Neural progenitor cell (in vitro differentiated cells): ENCODE measurements around the gene TBC1D19. TPM values are rescaled to one million over a fixed set of nuclear protein-coding genes. Genes with fewer than 3 reads are reported as not detected.
A peak's percentile ranks its signal among the peaks of the same experiment; 100 is the strongest.

Experiments used
- DNase-seq: peaks from one replicate; pipeline ENCODE4 v3.0.0-alpha.2; 2016; ENCODE audit warnings: low spot score
- H2AFZ ChIP-seq: fragments of 200-600 bp; sonication (generic); replicated peaks from 2 replicates; pipeline ENCODE4 v1.6.1; 2016; ENCODE audit warnings: antibody characterized with exemption
- H3F3A ChIP-seq: fragments of 200-600 bp; sonication (generic); 2 replicates; pipeline ENCODE4 v1.6.1; 2016; ENCODE audit warnings: antibody characterized with exemption, low read depth
- H3K27ac ChIP-seq: fragments of 200-600 bp; sonication (generic); 2 replicates; pipeline ENCODE4 v1.5.1; 2016; ENCODE audit warnings: mild to moderate bottlenecking
- H3K27me3 ChIP-seq: fragments of 200-600 bp; sonication (generic); 2 replicates; pipeline ENCODE4 v1.6.1; 2016; ENCODE audit warnings: mild to moderate bottlenecking, moderate library complexity
- H3K36me3 ChIP-seq: fragments of 200-600 bp; sonication (generic); 2 replicates; pipeline ENCODE4 v1.5.1; 2016
- H3K4me1 ChIP-seq: fragments of 200-600 bp; sonication (generic); 2 replicates; pipeline ENCODE4 v1.6.1; 2016; ENCODE audit warnings: mixed run types
- H3K4me2 ChIP-seq: fragments of 200-600 bp; sonication (generic); 2 replicates; pipeline ENCODE4 v1.6.1; 2016
- H3K4me3 ChIP-seq: fragments of 200-600 bp; sonication (generic); 2 replicates; pipeline ENCODE4 v1.5.1; 2016
- H3K79me2 ChIP-seq: fragments of 200-600 bp; sonication (generic); 2 replicates; pipeline ENCODE4 v1.6.1; 2016; ENCODE audit warnings: low read depth
- H3K9ac ChIP-seq: fragments of 200-600 bp; sonication (generic); 2 replicates; pipeline ENCODE4 v1.6.1; 2016
- H3K9me3 ChIP-seq: fragments of 200-600 bp; sonication (generic); 2 replicates; pipeline ENCODE4 v1.5.1; 2016; ENCODE audit warnings: low read depth
- H4K20me1 ChIP-seq: fragments of 200-600 bp; sonication (generic); 2 replicates; pipeline ENCODE4 v1.6.1; 2016; ENCODE audit warnings: low read depth
- H3K27ac Mint-ChIP-seq: 3 replicates; pipeline ENCODE4 v1.8.0; 2021; ENCODE audit warnings: mixed read lengths
- H3K27me3 Mint-ChIP-seq: 2 replicates; pipeline ENCODE4 v1.8.0; 2022; ENCODE audit warnings: low read depth, mild to moderate bottlenecking, inconsistent platforms, moderate library complexity, mixed read lengths; ENCODE audit not compliant: insufficient read depth
- H3K36me3 Mint-ChIP-seq: 3 replicates; pipeline ENCODE4 v1.8.0; 2021; ENCODE audit warnings: mixed read lengths
- H3K4me1 Mint-ChIP-seq: 3 replicates; pipeline ENCODE4 v1.8.0; 2021; ENCODE audit warnings: mixed read lengths
- H3K4me3 Mint-ChIP-seq: 3 replicates; pipeline ENCODE4 v1.8.0; 2021; ENCODE audit warnings: mild to moderate bottlenecking, moderate library complexity, mixed read lengths
- H3K9me3 Mint-ChIP-seq: 3 replicates; pipeline ENCODE4 v1.8.0; 2020; ENCODE audit warnings: mixed read lengths
- EZH2 ChIP-seq: fragments of 200-600 bp; sonication (generic); IDR thresholded peaks from 2 replicates; pipeline ENCODE4 v1.6.1; 2017; ENCODE audit warnings: antibody characterized with exemption, mild to moderate bottlenecking, moderate library complexity
- EZH2phosphoT487 ChIP-seq: fragments of 200-600 bp; sonication (generic); IDR thresholded peaks from 2 replicates; pipeline ENCODE4 v1.6.1; 2017; ENCODE audit warnings: antibody characterized with exemption
- total RNA-seq: library from RNA; depleted of rRNA; stranded (reverse); fragments of >200 nt; gene quantifications from 2 replicates; pipeline ENCODE4 v1.2.3, GENCODE V29; 2015; ENCODE audit warnings: low replicate concordance
- TF ChIP-seq, protein P1 (sequence below): fragments of 200-600 bp; sonication (generic); IDR thresholded peaks from 2 replicates; pipeline ENCODE4 v1.5.1; 2017; ENCODE audit warnings: antibody characterized with exemption, mild to moderate bottlenecking

TBC1D19 gene
- total RNA-seq, 1 donor from 2014 or later = 30.7 TPM

DNA sequence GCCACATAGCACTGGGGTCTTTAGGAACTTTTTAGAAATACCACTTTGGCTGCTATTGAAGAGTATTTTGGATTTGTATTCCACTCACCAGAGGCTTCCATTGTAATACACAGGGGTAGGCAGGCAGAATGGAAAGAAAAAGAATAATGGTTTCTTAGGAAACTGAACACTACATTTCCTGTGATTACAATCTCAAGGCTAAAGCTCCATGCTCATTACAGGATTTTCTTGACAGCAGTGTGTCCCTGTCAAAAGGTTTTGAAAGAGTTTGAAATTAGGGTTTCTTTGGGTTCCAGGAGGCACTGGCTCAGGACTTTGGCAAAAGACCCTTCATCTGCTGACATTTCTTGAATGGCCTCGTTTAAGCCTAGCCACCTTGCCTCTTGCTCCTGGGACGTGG, 201.9 kb downstream of the TBC1D19 start:
- H3K4me3 ChIP-seq = no peak overlapping the region
- no peaks in the 10 kb centered on the region for H4K20me1 ChIP-seq
- H3K4me1 ChIP-seq = peaks cover 11% of the 10 kb centered on the region
- no peaks in the 10 kb centered on the region for H3K79me2 ChIP-seq
- DNase-seq = no peak
- H2AFZ ChIP-seq = no peak overlapping the region
- peaks cover 37% of the 10 kb centered on the region for H3K4me1 Mint-ChIP-seq
- no peaks in the 10 kb centered on the region for H3K27me3 ChIP-seq
- no peaks in the 10 kb centered on the region for H3K9me3 Mint-ChIP-seq
- H3K9me3 ChIP-seq = no peaks in the 10 kb centered on the region
- no peaks in the 10 kb centered on the region for H3K36me3 ChIP-seq
- H3K9ac ChIP-seq = no peak overlapping the region
- no peak overlapping the region for H3K4me3 Mint-ChIP-seq
- peak overlapping the region; percentile 5 for H3K27ac ChIP-seq
- H3K27me3 Mint-ChIP-seq = no peaks in the 10 kb centered on the region
- H3K4me2 ChIP-seq = no peak overlapping the region
- peaks cover 7% of the 10 kb centered on the region for H3K36me3 Mint-ChIP-seq
- H3F3A ChIP-seq = peaks cover 14% of the 10 kb centered on the region
- peak overlapping the region; percentile 52 for H3K27ac Mint-ChIP-seq
- TF ChIP-seq EZH2phosphoT487 = no peak
- TF ChIP-seq EZH2 = no peak
- TF ChIP-seq, protein P1, sequence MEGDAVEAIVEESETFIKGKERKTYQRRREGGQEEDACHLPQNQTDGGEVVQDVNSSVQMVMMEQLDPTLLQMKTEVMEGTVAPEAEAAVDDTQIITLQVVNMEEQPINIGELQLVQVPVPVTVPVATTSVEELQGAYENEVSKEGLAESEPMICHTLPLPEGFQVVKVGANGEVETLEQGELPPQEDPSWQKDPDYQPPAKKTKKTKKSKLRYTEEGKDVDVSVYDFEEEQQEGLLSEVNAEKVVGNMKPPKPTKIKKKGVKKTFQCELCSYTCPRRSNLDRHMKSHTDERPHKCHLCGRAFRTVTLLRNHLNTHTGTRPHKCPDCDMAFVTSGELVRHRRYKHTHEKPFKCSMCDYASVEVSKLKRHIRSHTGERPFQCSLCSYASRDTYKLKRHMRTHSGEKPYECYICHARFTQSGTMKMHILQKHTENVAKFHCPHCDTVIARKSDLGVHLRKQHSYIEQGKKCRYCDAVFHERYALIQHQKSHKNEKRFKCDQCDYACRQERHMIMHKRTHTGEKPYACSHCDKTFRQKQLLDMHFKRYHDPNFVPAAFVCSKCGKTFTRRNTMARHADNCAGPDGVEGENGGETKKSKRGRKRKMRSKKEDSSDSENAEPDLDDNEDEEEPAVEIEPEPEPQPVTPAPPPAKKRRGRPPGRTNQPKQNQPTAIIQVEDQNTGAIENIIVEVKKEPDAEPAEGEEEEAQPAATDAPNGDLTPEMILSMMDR = no peak

GRCh38 chr4:26786916-26787315, 203.0 kb downstream of the TBC1D19 start:
- H3K27ac Mint-ChIP-seq = no peak overlapping the region

DNA sequence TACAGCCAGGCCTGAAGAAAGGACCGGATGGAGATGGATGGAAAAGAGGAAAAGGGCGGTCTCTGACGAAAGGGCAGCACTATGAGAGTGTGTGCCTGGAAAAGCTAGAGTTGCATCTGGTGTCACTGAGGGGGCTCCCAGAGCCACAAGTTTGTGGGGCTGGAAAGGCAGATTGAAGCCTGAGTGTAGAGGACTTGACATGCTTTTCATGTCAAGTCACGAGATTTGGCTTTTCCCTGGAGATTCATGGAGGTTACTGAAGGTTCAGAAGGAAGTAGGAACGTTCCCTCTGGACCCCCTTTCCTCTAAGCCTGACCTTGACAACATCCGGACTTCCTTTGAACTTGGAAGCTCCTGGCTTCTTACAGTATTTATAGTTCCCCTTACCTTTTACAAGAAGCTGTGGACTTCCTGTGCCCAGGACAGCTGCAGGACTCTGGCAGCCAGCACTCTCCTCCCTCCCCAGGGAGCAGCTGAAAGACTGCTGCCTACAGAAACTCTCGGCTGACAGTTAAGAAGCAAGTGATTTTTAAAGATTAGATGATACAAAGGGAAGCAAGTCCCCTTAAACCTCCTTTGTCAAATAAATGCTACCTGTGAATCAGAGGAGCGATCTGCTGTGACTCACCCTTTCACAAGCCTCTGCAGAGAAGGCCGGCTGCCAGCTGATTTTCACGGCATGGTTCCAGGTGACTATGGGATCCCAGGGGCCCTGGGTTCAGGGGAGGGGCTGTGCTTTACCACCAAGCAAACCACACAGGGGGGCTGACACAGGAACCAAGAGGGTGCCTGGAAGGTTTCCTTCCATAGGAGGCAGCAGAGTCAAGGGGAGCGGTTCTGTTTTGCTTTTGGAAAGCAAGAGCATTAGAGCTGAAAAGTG, 203.8 kb downstream of the TBC1D19 start:
- Mint-ChIP-seq H3K36me3 (peaks cover 7% of the 10 kb centered on the region), H3K4me1 (peaks cover 32% of the 10 kb centered on the region), H3K9me3 (no peaks in the 10 kb centered on the region), H3K27me3 (no peaks in the 10 kb centered on the region), H3K27ac (peak overlapping the region; percentile 75), H3K4me3 (no peak overlapping the region)
- no peaks in the 10 kb centered on the region for H3K27me3 ChIP-seq
- no peaks in the 10 kb centered on the region for H3K9me3 ChIP-seq
- no peaks in the 10 kb centered on the region for H3K79me2 ChIP-seq
- peaks cover 11% of the 10 kb centered on the region for H3K4me1 ChIP-seq
- no peak overlapping the region for H3K4me3 ChIP-seq
- H3F3A ChIP-seq = peaks cover 14% of the 10 kb centered on the region
- TF ChIP-seq, protein P1 = peak; percentile 45
- TF ChIP-seq EZH2phosphoT487 (no peak), EZH2 (no peak)
- H2AFZ ChIP-seq = no peak overlapping the region
- H3K36me3 ChIP-seq = no peaks in the 10 kb centered on the region
- no peaks in the 10 kb centered on the region for H4K20me1 ChIP-seq
- peak; percentile 60 for DNase-seq
- H3K27ac ChIP-seq = no peak overlapping the region
- H3K4me2 ChIP-seq = peak overlapping the region; percentile 25
- no peak overlapping the region for H3K9ac ChIP-seq

More at GRCh38 chr4:26786916-26787315, 203.0 kb downstream of the TBC1D19 start:
- Histone ChIP-seq H3K79me2 (no peaks in the 10 kb centered on the region), H3K27me3 (no peaks in the 10 kb centered on the region), H4K20me1 (no peaks in the 10 kb centered on the region), H3K4me1 (peaks cover 11% of the 10 kb centered on the region), H2AFZ (no peak overlapping the region), H3K4me3 (no peak overlapping the region), H3K27ac (no peak overlapping the region), H3K9me3 (no peaks in the 10 kb centered on the region), H3K36me3 (no peaks in the 10 kb centered on the region), H3F3A (peaks cover 14% of the 10 kb centered on the region), H3K4me2 (no peak overlapping the region), H3K9ac (no peak overlapping the region)
- H3K4me1 Mint-ChIP-seq = peaks cover 37% of the 10 kb centered on the region
- no peaks in the 10 kb centered on the region for H3K27me3 Mint-ChIP-seq
- DNase-seq = no peak
- H3K36me3 Mint-ChIP-seq = peaks cover 7% of the 10 kb centered on the region
- H3K9me3 Mint-ChIP-seq = no peaks in the 10 kb centered on the region
- H3K4me3 Mint-ChIP-seq = no peak overlapping the region
- TF ChIP-seq EZH2 = no peak

- Mint-ChIP-seq H3K27ac (no peak overlapping the region), H3K36me3 (peaks cover 7% of the 10 kb centered on the region), H3K4me1 (peaks cover 32% of the 10 kb centered on the region), H3K9me3 (no peaks in the 10 kb centered on the region), H3K4me3 (no peak overlapping the region), H3K27me3 (peaks cover 1% of the 10 kb centered on the region)
- H4K20me1 ChIP-seq = no peaks in the 10 kb centered on the region
- DNase-seq = no peak
- H3K27ac ChIP-seq = no peak overlapping the region
- TF ChIP-seq, protein P1 = no peak
- TF ChIP-seq EZH2 (no peak), EZH2phosphoT487 (no peak)
- H3K27me3 ChIP-seq = no peaks in the 10 kb centered on the region
- peaks cover 14% of the 10 kb centered on the region for H3F3A ChIP-seq
- no peak overlapping the region for H3K9ac ChIP-seq
- H3K79me2 ChIP-seq = no peaks in the 10 kb centered on the region
- peak overlapping the region; percentile 25 for H3K4me2 ChIP-seq
- H3K9me3 ChIP-seq = no peaks in the 10 kb centered on the region
- peaks cover 11% of the 10 kb centered on the region for H3K4me1 ChIP-seq
- H3K36me3 ChIP-seq = no peaks in the 10 kb centered on the region
- H3K4me3 ChIP-seq = no peak overlapping the region
- H2AFZ ChIP-seq = no peak overlapping the region
These were observed 204.5 kb downstream of the TBC1D19 start for GRCh38 chr4:26788341-26788733.
